Endodermal cell (in vitro differentiated cells): ENCODE results near the gene PLA2G4A. TPM values are rescaled to one million over a fixed set of nuclear protein-coding genes. Genes with fewer than 3 reads are reported as not detected.

Experiments used
- DNase-seq: peaks from one replicate; pipeline ENCODE4 v3.0.0-alpha.2; 2017
- H3K27ac ChIP-seq: 2 replicates; pipeline ENCODE4 v1.5.1; 2013; ENCODE audit warnings: mild to moderate bottlenecking, low read depth, low read length, moderate library complexity
- H3K27me3 ChIP-seq: 2 replicates; pipeline ENCODE4 v1.6.1; 2013; ENCODE audit warnings: mild to moderate bottlenecking, low read length, moderate library complexity; ENCODE audit not compliant: insufficient read depth, control insufficient read depth, poor library complexity, severe bottlenecking
- H3K36me3 ChIP-seq: 2 replicates; pipeline ENCODE4 v1.7.0; 2013; ENCODE audit warnings: mild to moderate bottlenecking, low read length, moderate library complexity; ENCODE audit not compliant: control insufficient read depth, insufficient read depth
- H3K4me1 ChIP-seq: one replicate; pipeline ENCODE4 v1.7.0; 2013; ENCODE audit warnings: low read length; ENCODE audit not compliant: control insufficient read depth, insufficient read depth
- H3K4me3 ChIP-seq: 2 replicates; pipeline ENCODE4 v1.5.1; 2013; ENCODE audit warnings: mild to moderate bottlenecking, low read length, moderate library complexity
- H3K9ac ChIP-seq: 2 replicates; pipeline ENCODE4 v1.6.1; 2013; ENCODE audit warnings: mild to moderate bottlenecking, low read length, moderate library complexity; ENCODE audit not compliant: poor library complexity, severe bottlenecking; ENCODE audit errors: extremely low read depth
- H3K9me3 ChIP-seq: 2 replicates; pipeline ENCODE4 v1.6.1; 2013; ENCODE audit warnings: mild to moderate bottlenecking, low read length, moderate library complexity; ENCODE audit not compliant: control insufficient read depth
- H3K27ac Mint-ChIP-seq: 2 replicates; pipeline ENCODE4 v1.8.0; 2020; ENCODE audit warnings: mixed read lengths
- H3K27me3 Mint-ChIP-seq: 2 replicates; pipeline ENCODE4 v1.8.0; 2021; ENCODE audit warnings: mild to moderate bottlenecking, mixed read lengths; ENCODE audit not compliant: insufficient read depth
- H3K36me3 Mint-ChIP-seq: 2 replicates; pipeline ENCODE4 v1.8.0; 2020; ENCODE audit warnings: low read depth, mixed read lengths
- H3K4me1 Mint-ChIP-seq: 2 replicates; pipeline ENCODE4 v1.8.0; 2020; ENCODE audit warnings: mixed read lengths
- H3K4me3 Mint-ChIP-seq: 2 replicates; pipeline ENCODE4 v1.8.0; 2020; ENCODE audit warnings: mild to moderate bottlenecking, moderate library complexity, mixed read lengths
- H3K9me3 Mint-ChIP-seq: 2 replicates; pipeline ENCODE4 v1.8.0; 2020; ENCODE audit warnings: mild to moderate bottlenecking, mixed read lengths
- WGBS, 2 experiments: methylation state at CpG; one replicate each; pipeline versions ENCODE4 v1.1.5 to v1.1.7; 2013; ENCODE audit warnings: missing lambda C conversion rate in 2 of 2, mixed read lengths in 1 of 2; ENCODE audit not compliant: insufficient coverage in 1 of 2, insufficient read length in 1 of 2; 5-methylcytosine and 5-hydroxymethylcytosine counted together
- total RNA-seq, 2 donors: library from RNA; stranded (reverse); fragmentation: NEBNext Ultra II Directional in 1 of 2; extraction: Animal tissue kit (Norgen Biotek cat#: 25700) in 1 of 2; gene quantifications; 2 replicates in 1 of 2; 3 replicates in 1 of 2; pipeline ENCODE4 v1.2.1, GENCODE V29; 2021
- TF ChIP-seq, protein P1 (sequence below): fragments of 200-600 bp; sonication (generic); conservative IDR thresholded peaks from 2 replicates; pipeline ENCODE4 v1.5.0; 2021; ENCODE audit warnings: antibody characterized with exemption, mild to moderate bottlenecking

PLA2G4A gene
- total RNA-seq, 2 donors from 2014 or later = 0.35 to 1.2 TPM

DNA sequence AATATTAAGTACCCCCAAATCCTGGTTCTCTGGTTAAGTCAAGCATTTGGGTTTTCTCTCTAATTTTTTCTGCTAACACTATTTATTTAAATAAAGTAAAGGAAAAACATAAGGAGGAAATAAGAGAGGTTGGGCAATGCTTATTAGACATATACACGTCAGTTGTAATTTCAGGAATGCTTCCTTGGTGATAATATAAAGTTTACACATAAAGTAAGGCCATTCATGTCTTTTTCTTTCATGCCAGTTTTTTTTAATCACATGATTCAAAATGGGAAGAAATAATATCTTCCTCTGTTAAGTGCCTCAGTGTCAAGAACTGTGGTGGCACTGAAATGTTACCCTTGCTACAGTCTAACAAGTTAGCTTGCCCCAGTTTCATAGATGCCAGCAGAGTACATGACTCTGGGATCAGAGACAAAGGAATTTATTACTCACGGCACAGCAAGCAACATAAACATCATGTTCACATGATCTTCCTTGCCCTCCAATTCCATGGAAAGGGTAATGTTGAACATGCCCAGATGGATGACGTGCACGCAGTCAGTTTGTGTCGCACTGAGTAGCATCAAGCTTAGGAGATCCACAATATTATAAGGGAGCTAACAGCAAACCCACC, 184.9 kb downstream of the PLA2G4A start:
- no peaks in the 10 kb centered on the region for H3K27me3 Mint-ChIP-seq
- Histone ChIP-seq H3K27ac (no peak overlapping the region), H3K9ac (no peak overlapping the region), H3K9me3 (peaks cover 8% of the 10 kb centered on the region), H3K36me3 (no peaks in the 10 kb centered on the region), H3K27me3 (no peaks in the 10 kb centered on the region), H3K4me3 (no peak overlapping the region), H3K4me1 (no peaks in the 10 kb centered on the region)
- no peak overlapping the region for H3K27ac Mint-ChIP-seq
- H3K4me3 Mint-ChIP-seq = no peak overlapping the region
- peaks cover 9% of the 10 kb centered on the region for H3K9me3 Mint-ChIP-seq
- DNase-seq = no peak
- H3K36me3 Mint-ChIP-seq = no peaks in the 10 kb centered on the region
- TF ChIP-seq, protein P1, sequence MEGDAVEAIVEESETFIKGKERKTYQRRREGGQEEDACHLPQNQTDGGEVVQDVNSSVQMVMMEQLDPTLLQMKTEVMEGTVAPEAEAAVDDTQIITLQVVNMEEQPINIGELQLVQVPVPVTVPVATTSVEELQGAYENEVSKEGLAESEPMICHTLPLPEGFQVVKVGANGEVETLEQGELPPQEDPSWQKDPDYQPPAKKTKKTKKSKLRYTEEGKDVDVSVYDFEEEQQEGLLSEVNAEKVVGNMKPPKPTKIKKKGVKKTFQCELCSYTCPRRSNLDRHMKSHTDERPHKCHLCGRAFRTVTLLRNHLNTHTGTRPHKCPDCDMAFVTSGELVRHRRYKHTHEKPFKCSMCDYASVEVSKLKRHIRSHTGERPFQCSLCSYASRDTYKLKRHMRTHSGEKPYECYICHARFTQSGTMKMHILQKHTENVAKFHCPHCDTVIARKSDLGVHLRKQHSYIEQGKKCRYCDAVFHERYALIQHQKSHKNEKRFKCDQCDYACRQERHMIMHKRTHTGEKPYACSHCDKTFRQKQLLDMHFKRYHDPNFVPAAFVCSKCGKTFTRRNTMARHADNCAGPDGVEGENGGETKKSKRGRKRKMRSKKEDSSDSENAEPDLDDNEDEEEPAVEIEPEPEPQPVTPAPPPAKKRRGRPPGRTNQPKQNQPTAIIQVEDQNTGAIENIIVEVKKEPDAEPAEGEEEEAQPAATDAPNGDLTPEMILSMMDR = no peak
- WGBS, 2 experiments = 91 to 100% methylated on average over 3 to 5 of the region's 5 CpGs
- peaks cover 2% of the 10 kb centered on the region for H3K4me1 Mint-ChIP-seq

DNA sequence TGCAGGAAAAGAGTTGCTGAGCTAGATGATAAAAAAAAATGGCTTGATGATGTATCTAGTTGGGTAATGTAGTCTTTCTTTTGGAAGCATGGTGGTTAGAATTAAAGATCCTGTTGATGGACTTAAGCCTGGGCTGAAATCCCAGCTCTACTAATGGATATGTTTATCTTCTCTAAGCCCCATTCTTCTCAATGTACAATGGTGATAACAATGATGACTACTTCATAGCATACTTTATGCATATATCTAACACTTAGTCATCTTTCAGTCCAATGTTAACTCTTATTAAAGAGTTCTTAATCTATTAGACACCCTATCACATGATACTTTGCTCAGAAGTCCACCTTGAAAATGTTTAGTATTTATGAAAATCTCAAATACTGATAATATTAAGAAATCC, 189.5 kb downstream of the PLA2G4A start:
- Histone ChIP-seq H3K36me3 (no peaks in the 10 kb centered on the region), H3K27ac (no peak overlapping the region), H3K9ac (no peak overlapping the region), H3K27me3 (no peaks in the 10 kb centered on the region), H3K9me3 (no peaks in the 10 kb centered on the region), H3K4me1 (no peaks in the 10 kb centered on the region), H3K4me3 (no peak overlapping the region)
- no peaks in the 10 kb centered on the region for H3K36me3 Mint-ChIP-seq
- TF ChIP-seq, protein P1 = no peak
- H3K27ac Mint-ChIP-seq = no peak overlapping the region
- no peaks in the 10 kb centered on the region for H3K9me3 Mint-ChIP-seq
- H3K4me1 Mint-ChIP-seq = no peaks in the 10 kb centered on the region
- H3K4me3 Mint-ChIP-seq = no peak overlapping the region
- no peaks in the 10 kb centered on the region for H3K27me3 Mint-ChIP-seq
- DNase-seq = no peak

DNA sequence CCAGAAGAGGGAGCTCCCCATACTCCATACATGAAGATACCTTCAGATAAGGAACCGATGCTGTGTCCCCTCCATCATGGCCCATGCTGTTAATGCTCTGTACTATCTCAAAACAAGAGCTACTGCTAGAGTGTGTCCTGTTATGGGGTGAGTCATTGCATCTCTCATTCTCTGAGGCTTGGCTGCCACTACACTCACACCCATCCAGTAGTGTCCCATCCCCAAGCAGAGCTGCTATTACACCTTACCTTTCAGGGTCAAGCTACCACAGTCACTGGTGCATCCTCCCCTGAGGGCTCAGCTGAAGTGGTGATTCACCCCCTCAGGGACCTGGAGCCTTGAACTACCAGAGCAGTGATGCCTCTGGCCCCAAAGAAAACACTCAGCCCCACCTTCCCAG, 198.5 kb downstream of the PLA2G4A start:
- Mint-ChIP-seq H3K36me3 (no peaks in the 10 kb centered on the region), H3K27ac (no peak overlapping the region), H3K9me3 (no peaks in the 10 kb centered on the region), H3K4me3 (no peak overlapping the region), H3K27me3 (no peaks in the 10 kb centered on the region), H3K4me1 (no peaks in the 10 kb centered on the region)
- H3K27me3 ChIP-seq = no peaks in the 10 kb centered on the region
- no peak overlapping the region for H3K4me3 ChIP-seq
- H3K9ac ChIP-seq = no peak overlapping the region
- 100% methylated on average over 1 of the region's 1 CpG for WGBS, 2 experiments
- H3K9me3 ChIP-seq = no peaks in the 10 kb centered on the region
- TF ChIP-seq, protein P1 = no peak
- no peaks in the 10 kb centered on the region for H3K36me3 ChIP-seq
- H3K4me1 ChIP-seq = no peaks in the 10 kb centered on the region
- no peak overlapping the region for H3K27ac ChIP-seq
- no peak for DNase-seq
